Ascending aorta (tissue), 2 donors: ENCODE data around the gene ABCA7. TPM values are rescaled to one million over a fixed set of nuclear protein-coding genes. Genes with fewer than 3 reads are reported as not detected.
A peak's percentile ranks its signal among the peaks of the same experiment; 100 is the strongest.

Experiments
- DNase-seq, 2 donors: peaks; one replicate each; pipeline ENCODE4 v3.0.0-alpha.2; 2019; ENCODE audit warnings: low spot score in 2 of 2
- H3K27ac ChIP-seq, 2 donors: fragments of 200-600 bp; sonication (generic); one replicate each; pipeline ENCODE4 v1.5.1; 2016 to 2017; ENCODE audit warnings: mild to moderate bottlenecking in 1 of 2
- H3K27me3 ChIP-seq: fragments of 200-600 bp; sonication (generic); one replicate; pipeline ENCODE4 v1.5.1; 2017
- H3K36me3 ChIP-seq, 2 donors: fragments of 200-600 bp; sonication (generic); one replicate each; pipeline ENCODE4 v1.5.1; 2016
- H3K4me1 ChIP-seq, 2 donors: fragments of 200-600 bp; sonication (generic); one replicate each; pipeline ENCODE4 v1.5.1; 2016 to 2017; ENCODE audit warnings: mild to moderate bottlenecking in 1 of 2
- H3K4me3 ChIP-seq, 2 donors: fragments of 200-600 bp; sonication (generic); one replicate each; pipeline ENCODE4 v1.5.1; 2016 to 2017; ENCODE audit warnings: mild to moderate bottlenecking in 1 of 2
- H3K9me3 ChIP-seq, 2 donors: fragments of 200-600 bp; sonication (generic); one replicate each; pipeline ENCODE4 v1.5.1; 2016
- intact Hi-C: fragments of 100-400 bp; cut with DNase I; formaldehyde crosslinking; loops from one replicate; pipeline ENCODE4 v1.15.1; 2023
- total RNA-seq: library from RNA; depleted of rRNA; stranded (reverse); fragments of >200 nt; gene quantifications from one replicate; pipeline ENCODE4 v1.1.0, GENCODE V29; 2016
- TF ChIP-seq, protein P1 (sequence below), 3 experiments: fragments of 200-600 bp in 2 of 3; fragments of 450-650 bp in 1 of 3; sonication (generic) in 2 of 3; IDR thresholded peaks; one replicate each; pipeline ENCODE4 v1.5.1; 2016 to 2019; ENCODE audit warnings: antibody characterized with exemption in 3 of 3, mild to moderate bottlenecking in 1 of 3, moderate library complexity in 1 of 3

ABCA7 gene
- total RNA-seq, 1 donor from 2014 or later = 96.6 TPM

DNA sequence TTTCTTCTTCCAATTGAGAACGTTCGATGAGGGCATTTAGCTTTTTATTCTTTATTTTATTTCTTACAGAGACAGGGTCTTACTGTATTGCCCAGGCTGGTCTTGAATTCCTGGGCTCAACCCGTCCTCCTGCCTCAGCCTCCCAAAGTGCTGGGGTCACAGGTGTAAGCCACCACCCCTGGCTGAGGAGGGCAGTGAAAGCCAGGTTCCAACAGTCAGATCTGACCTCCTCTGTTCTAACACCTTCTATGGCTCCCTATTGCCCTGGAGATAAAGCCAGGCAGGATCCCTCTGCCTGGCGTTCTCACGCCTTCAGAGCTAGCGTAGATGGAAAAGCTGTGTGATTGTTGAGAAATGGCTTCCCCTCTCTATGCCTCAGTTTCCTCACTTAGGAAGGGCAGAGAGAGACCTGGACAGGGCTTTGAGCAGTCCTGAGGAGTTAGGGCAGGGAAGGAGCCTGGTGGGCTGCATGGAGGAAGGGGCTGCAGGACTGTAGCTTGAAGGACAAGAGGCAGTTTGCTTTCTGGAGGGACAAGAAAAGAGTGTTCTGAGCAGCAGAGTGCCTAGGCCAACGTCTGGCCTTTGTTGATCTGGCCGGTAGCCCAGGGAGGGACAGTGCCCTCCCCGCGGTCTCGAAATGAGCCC, 32.6 kb downstream of the ABCA7 start:
- TF ChIP-seq, protein P1, sequence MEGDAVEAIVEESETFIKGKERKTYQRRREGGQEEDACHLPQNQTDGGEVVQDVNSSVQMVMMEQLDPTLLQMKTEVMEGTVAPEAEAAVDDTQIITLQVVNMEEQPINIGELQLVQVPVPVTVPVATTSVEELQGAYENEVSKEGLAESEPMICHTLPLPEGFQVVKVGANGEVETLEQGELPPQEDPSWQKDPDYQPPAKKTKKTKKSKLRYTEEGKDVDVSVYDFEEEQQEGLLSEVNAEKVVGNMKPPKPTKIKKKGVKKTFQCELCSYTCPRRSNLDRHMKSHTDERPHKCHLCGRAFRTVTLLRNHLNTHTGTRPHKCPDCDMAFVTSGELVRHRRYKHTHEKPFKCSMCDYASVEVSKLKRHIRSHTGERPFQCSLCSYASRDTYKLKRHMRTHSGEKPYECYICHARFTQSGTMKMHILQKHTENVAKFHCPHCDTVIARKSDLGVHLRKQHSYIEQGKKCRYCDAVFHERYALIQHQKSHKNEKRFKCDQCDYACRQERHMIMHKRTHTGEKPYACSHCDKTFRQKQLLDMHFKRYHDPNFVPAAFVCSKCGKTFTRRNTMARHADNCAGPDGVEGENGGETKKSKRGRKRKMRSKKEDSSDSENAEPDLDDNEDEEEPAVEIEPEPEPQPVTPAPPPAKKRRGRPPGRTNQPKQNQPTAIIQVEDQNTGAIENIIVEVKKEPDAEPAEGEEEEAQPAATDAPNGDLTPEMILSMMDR (IDR thresholded peaks at IDR 0.05) = no peak
- Histone ChIP-seq H3K27ac (no peak overlapping the region), H3K36me3 (no peaks in the 10 kb centered on the region), H3K4me3 (no peak overlapping the region), H3K4me1 (peaks cover 0 to 5% of the 10 kb centered on the region in 2 donors), H3K9me3 (no peaks in the 10 kb centered on the region), H3K27me3 (peaks cover 16% of the 10 kb centered on the region)
- intact Hi-C loops = no loop called here
- DNase-seq = no peak

GRCh38 chr19:1073063-1073955, 33.4 kb downstream of the ABCA7 start:
- H3K27ac ChIP-seq = no peak overlapping the region
- H3K4me3 ChIP-seq = no peak overlapping the region
- peaks cover 0 to 5% of the 10 kb centered on the region in 2 donors for H3K4me1 ChIP-seq
- DNase-seq = no peak
- H3K27me3 ChIP-seq = peaks cover 11% of the 10 kb centered on the region
- intact Hi-C loops = no loop called here
- TF ChIP-seq, protein P1 (IDR thresholded peaks at IDR 0.05) = no peak
- no peaks in the 10 kb centered on the region for H3K9me3 ChIP-seq
- H3K36me3 ChIP-seq = no peaks in the 10 kb centered on the region

DNA sequence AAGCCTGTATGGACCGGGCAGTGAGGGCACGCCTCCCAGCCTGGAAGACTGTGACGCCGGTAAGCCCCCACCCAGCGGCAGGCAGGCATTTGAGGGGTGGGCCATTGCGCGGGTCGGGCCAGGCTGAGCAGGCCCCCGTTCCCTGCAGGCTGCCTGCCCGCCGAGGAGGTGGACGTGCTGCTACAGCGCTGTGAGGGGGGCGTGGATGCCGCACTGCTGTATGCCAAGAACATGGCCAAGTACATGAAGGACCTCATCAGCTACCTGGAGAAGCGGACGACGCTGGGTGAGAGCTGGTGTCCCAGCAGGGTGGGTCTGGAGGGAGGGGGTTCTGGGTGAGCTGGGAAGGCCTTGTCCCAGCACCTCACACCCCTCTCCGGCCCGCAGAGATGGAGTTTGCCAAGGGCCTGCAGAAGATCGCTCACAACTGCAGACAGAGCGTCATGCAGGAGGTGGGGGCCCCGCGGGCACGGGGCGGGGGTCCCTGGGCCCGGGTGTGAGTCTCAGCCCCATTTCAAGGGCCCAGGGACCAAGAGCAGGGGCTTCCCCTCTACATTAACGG, 34.1 kb downstream of the ABCA7 start:
- peaks cover 0 to 5% of the 10 kb centered on the region in 2 donors for H3K4me1 ChIP-seq
- H3K27ac ChIP-seq = no peak overlapping the region
- no peak overlapping the region for H3K4me3 ChIP-seq
- peaks cover 4% of the 10 kb centered on the region for H3K27me3 ChIP-seq
- TF ChIP-seq, protein P1 (IDR thresholded peaks at IDR 0.05) = no peak
- no peaks in the 10 kb centered on the region for H3K36me3 ChIP-seq
- H3K9me3 ChIP-seq = no peaks in the 10 kb centered on the region
- intact Hi-C loops = no loop called here
- no peak for DNase-seq

DNA sequence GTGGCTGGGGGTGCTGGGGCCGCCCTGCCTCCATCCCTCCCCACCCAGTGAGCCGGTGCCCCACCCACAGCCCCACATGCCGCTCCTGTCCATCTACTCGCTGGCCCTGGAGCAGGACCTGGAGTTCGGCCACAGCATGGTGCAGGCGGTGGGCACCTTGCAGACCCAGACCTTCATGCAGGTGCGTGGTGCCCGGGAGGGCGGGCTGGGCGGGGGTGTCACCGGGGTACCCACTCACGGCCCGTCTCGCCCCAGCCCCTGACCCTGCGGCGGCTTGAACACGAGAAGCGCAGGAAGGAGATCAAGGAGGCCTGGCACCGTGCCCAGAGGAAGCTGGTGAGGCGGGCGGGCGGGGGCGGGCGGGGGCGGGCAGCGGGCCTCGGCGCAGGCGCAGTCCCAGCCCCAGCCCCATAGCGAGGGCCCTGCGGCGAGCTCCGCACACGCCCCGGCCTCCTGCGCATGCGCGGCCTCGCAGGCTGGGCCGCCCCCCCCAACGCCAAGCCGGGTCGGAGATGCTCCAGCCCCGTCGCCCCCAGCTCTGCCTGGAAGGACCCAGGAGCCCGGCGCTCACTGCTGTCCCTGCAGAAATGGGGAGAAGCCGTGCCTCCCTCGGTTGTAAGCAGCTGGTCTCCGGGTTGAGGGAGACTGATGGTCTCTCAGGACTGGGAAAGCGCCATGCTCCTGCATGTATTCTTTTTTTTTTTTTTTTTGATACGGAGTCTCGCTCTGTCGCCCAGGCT, 34.8 kb downstream of the ABCA7 start:
- Histone ChIP-seq H3K27me3 (peaks cover 3% of the 10 kb centered on the region), H3K9me3 (no peaks in the 10 kb centered on the region), H3K36me3 (no peaks in the 10 kb centered on the region), H3K4me3 (no peak overlapping the region), H3K27ac (no peak overlapping the region), H3K4me1 (peaks cover 0 to 5% of the 10 kb centered on the region in 2 donors)
- peak in 1 of 2 donors; percentile 83 for DNase-seq
- intact Hi-C loops = no loop called here
- TF ChIP-seq, protein P1 (IDR thresholded peaks at IDR 0.05) = no peak

- intact Hi-C loops = no loop called here
- Histone ChIP-seq H3K9me3 (no peaks in the 10 kb centered on the region), H3K36me3 (no peaks in the 10 kb centered on the region), H3K4me3 (no peak overlapping the region), H3K27me3 (no peaks in the 10 kb centered on the region), H3K27ac (no peak overlapping the region), H3K4me1 (no peaks in the 10 kb centered on the region)
- DNase-seq = no peak
- TF ChIP-seq, protein P1 (IDR thresholded peaks at IDR 0.05) = no peak
Measured at GRCh38 chr19:1076046-1076386, 36.1 kb downstream of the ABCA7 start.
